ENCODE data around the gene FBXL5. TPM values are rescaled to one million over a fixed set of nuclear protein-coding genes. Genes with fewer than 3 reads are reported as not detected.
A peak's percentile ranks its signal among the peaks of the same experiment; 100 is the strongest.

The FBXL5 gene
- polyA plus RNA-seq, 2 donors: 37.5 to 39.9 TPM

GRCh38 chr4:15668566-15669435 is 13.6 kb upstream of the FBXL5 start:
- no peaks in the 10 kb centered on the region for H3K27me3 ChIP-seq (ENCODE audit: control insufficient read depth in 1 of 2, insufficient read depth in 2 of 2, low read length in 2 of 2)
- no peak overlapping the region for H3K27ac ChIP-seq (ENCODE audit: low read depth in 2 of 2, low read length in 1 of 2)
- H3K4me3 ChIP-seq (ENCODE audit: low read depth in 1 of 2, low read length in 2 of 2): no peak overlapping the region
- H3K4me1 ChIP-seq (ENCODE audit: control insufficient read depth in 2 of 2, insufficient read depth in 2 of 2, low read length in 1 of 2): no peaks in the 10 kb centered on the region
- H3K36me3 ChIP-seq (ENCODE audit: control insufficient read depth in 2 of 2, insufficient read depth in 2 of 2, low read length in 1 of 2): no peaks in the 10 kb centered on the region
- no peaks in the 10 kb centered on the region for H3K9me3 ChIP-seq (ENCODE audit: control insufficient read depth in 2 of 2, insufficient read depth in 1 of 2, low read depth in 1 of 2, low read length in 1 of 2)
- 92 to 93% methylated on average over 1 of the region's 1 CpG for WGBS, 2 donors

- H3K9me3 ChIP-seq (ENCODE audit: control insufficient read depth in 2 of 2, insufficient read depth in 1 of 2, low read depth in 1 of 2, low read length in 1 of 2): no peaks in the 10 kb centered on the region
- H3K36me3 ChIP-seq (ENCODE audit: control insufficient read depth in 2 of 2, insufficient read depth in 2 of 2, low read length in 1 of 2): no peaks in the 10 kb centered on the region
- H3K4me3 ChIP-seq (ENCODE audit: low read depth in 1 of 2, low read length in 2 of 2): no peak overlapping the region
- H3K27ac ChIP-seq (ENCODE audit: low read depth in 2 of 2, low read length in 1 of 2): no peak overlapping the region
- H3K4me1 ChIP-seq (ENCODE audit: control insufficient read depth in 2 of 2, insufficient read depth in 2 of 2, low read length in 1 of 2): no peaks in the 10 kb centered on the region
- 87 to 95% methylated on average over 4 of the region's 4 CpGs for WGBS, 2 donors
- H3K27me3 ChIP-seq (ENCODE audit: control insufficient read depth in 1 of 2, insufficient read depth in 2 of 2, low read length in 2 of 2): no peaks in the 10 kb centered on the region
Measured at GRCh38 chr4:15667006-15667405, 11.8 kb upstream of the FBXL5 start.

- H3K27ac ChIP-seq (ENCODE audit: low read depth in 2 of 2, low read length in 1 of 2): peak overlapping the region; percentile 66 to 81
- H3K27me3 ChIP-seq (ENCODE audit: control insufficient read depth in 1 of 2, insufficient read depth in 2 of 2, low read length in 2 of 2): no peaks in the 10 kb centered on the region
- no peak overlapping the region for H3K4me3 ChIP-seq (ENCODE audit: low read depth in 1 of 2, low read length in 2 of 2)
- H3K9me3 ChIP-seq (ENCODE audit: control insufficient read depth in 2 of 2, insufficient read depth in 1 of 2, low read depth in 1 of 2, low read length in 1 of 2): no peaks in the 10 kb centered on the region
- H3K4me1 ChIP-seq (ENCODE audit: control insufficient read depth in 2 of 2, insufficient read depth in 2 of 2, low read length in 1 of 2): no peaks in the 10 kb centered on the region
- 73 to 76% methylated on average over 3 of the region's 3 CpGs for WGBS, 2 donors
- no peaks in the 10 kb centered on the region for H3K36me3 ChIP-seq (ENCODE audit: control insufficient read depth in 2 of 2, insufficient read depth in 2 of 2, low read length in 1 of 2)
Measured at GRCh38 chr4:15665753-15666365, 10.7 kb upstream of the FBXL5 start.

- 86 to 93% methylated on average over 5 of the region's 5 CpGs for WGBS, 2 donors
Measured at GRCh38 chr4:15659768-15660570, 4.8 kb upstream of the FBXL5 start.

GRCh38 chr4:15658781-15659180 is 3.6 kb upstream of the FBXL5 start:
- no peaks in the 10 kb centered on the region for H3K27me3 ChIP-seq (ENCODE audit: control insufficient read depth in 1 of 2, insufficient read depth in 2 of 2, low read length in 2 of 2)
- H3K4me3 ChIP-seq (ENCODE audit: low read depth in 1 of 2, low read length in 2 of 2): no peak overlapping the region
- WGBS, 2 donors: 90 to 97% methylated on average over 2 of the region's 2 CpGs
- no peaks in the 10 kb centered on the region for H3K36me3 ChIP-seq (ENCODE audit: control insufficient read depth in 2 of 2, insufficient read depth in 2 of 2, low read length in 1 of 2)
- H3K9me3 ChIP-seq (ENCODE audit: control insufficient read depth in 2 of 2, insufficient read depth in 1 of 2, low read depth in 1 of 2, low read length in 1 of 2): no peaks in the 10 kb centered on the region
- H3K4me1 ChIP-seq (ENCODE audit: control insufficient read depth in 2 of 2, insufficient read depth in 2 of 2, low read length in 1 of 2): peaks cover 0 to 4% of the 10 kb centered on the region in 2 donors
- H3K27ac ChIP-seq (ENCODE audit: low read depth in 2 of 2, low read length in 1 of 2): no peak overlapping the region

More at GRCh38 chr4:15659768-15660570, 4.8 kb upstream of the FBXL5 start:
- H3K36me3 ChIP-seq (ENCODE audit: control insufficient read depth in 2 of 2, insufficient read depth in 2 of 2, low read length in 1 of 2): no peaks in the 10 kb centered on the region
- H3K27ac ChIP-seq (ENCODE audit: low read depth in 2 of 2, low read length in 1 of 2): peak overlapping the region; percentile 16 to 53
- H3K9me3 ChIP-seq (ENCODE audit: control insufficient read depth in 2 of 2, insufficient read depth in 1 of 2, low read depth in 1 of 2, low read length in 1 of 2): no peaks in the 10 kb centered on the region
- H3K4me1 ChIP-seq (ENCODE audit: control insufficient read depth in 2 of 2, insufficient read depth in 2 of 2, low read length in 1 of 2): peaks cover 0 to 4% of the 10 kb centered on the region in 2 donors
- no peaks in the 10 kb centered on the region for H3K27me3 ChIP-seq (ENCODE audit: control insufficient read depth in 1 of 2, insufficient read depth in 2 of 2, low read length in 2 of 2)
- no peak overlapping the region for H3K4me3 ChIP-seq (ENCODE audit: low read depth in 1 of 2, low read length in 2 of 2)

GRCh38 chr4:15658136-15658770 is 3.1 kb upstream of the FBXL5 start:
- Histone ChIP-seq H3K9me3 (ENCODE audit: control insufficient read depth in 2 of 2, insufficient read depth in 1 of 2, low read depth in 1 of 2, low read length in 1 of 2) (no peaks in the 10 kb centered on the region), H3K36me3 (ENCODE audit: control insufficient read depth in 2 of 2, insufficient read depth in 2 of 2, low read length in 1 of 2) (no peaks in the 10 kb centered on the region), H3K4me1 (ENCODE audit: control insufficient read depth in 2 of 2, insufficient read depth in 2 of 2, low read length in 1 of 2) (peaks cover 0 to 4% of the 10 kb centered on the region in 2 donors), H3K4me3 (ENCODE audit: low read depth in 1 of 2, low read length in 2 of 2) (no peak overlapping the region), H3K27ac (ENCODE audit: low read depth in 2 of 2, low read length in 1 of 2) (no peak overlapping the region), H3K27me3 (ENCODE audit: control insufficient read depth in 1 of 2, insufficient read depth in 2 of 2, low read length in 2 of 2) (no peaks in the 10 kb centered on the region)
- WGBS, 2 donors: 70 to 75% methylated on average over 4 of the region's 4 CpGs

- no peak overlapping the region for H3K27ac ChIP-seq (ENCODE audit: low read depth in 2 of 2, low read length in 1 of 2)
- H3K4me3 ChIP-seq (ENCODE audit: low read depth in 1 of 2, low read length in 2 of 2): no peak overlapping the region
- no peaks in the 10 kb centered on the region for H3K36me3 ChIP-seq (ENCODE audit: control insufficient read depth in 2 of 2, insufficient read depth in 2 of 2, low read length in 1 of 2)
- no peaks in the 10 kb centered on the region for H3K9me3 ChIP-seq (ENCODE audit: control insufficient read depth in 2 of 2, insufficient read depth in 1 of 2, low read depth in 1 of 2, low read length in 1 of 2)
- no peaks in the 10 kb centered on the region for H3K27me3 ChIP-seq (ENCODE audit: control insufficient read depth in 1 of 2, insufficient read depth in 2 of 2, low read length in 2 of 2)
- peaks cover 0 to 4% of the 10 kb centered on the region in 2 donors for H3K4me1 ChIP-seq (ENCODE audit: control insufficient read depth in 2 of 2, insufficient read depth in 2 of 2, low read length in 1 of 2)
Measured at GRCh38 chr4:15657366-15657765, 2.2 kb upstream of the FBXL5 start.

- Histone ChIP-seq H3K27me3 (ENCODE audit: control insufficient read depth in 1 of 2, insufficient read depth in 2 of 2, low read length in 2 of 2) (no peaks in the 10 kb centered on the region), H3K4me1 (ENCODE audit: control insufficient read depth in 2 of 2, insufficient read depth in 2 of 2, low read length in 1 of 2) (peaks cover 0 to 4% of the 10 kb centered on the region in 2 donors), H3K9me3 (ENCODE audit: control insufficient read depth in 2 of 2, insufficient read depth in 1 of 2, low read depth in 1 of 2, low read length in 1 of 2) (no peaks in the 10 kb centered on the region), H3K36me3 (ENCODE audit: control insufficient read depth in 2 of 2, insufficient read depth in 2 of 2, low read length in 1 of 2) (no peaks in the 10 kb centered on the region), H3K27ac (ENCODE audit: low read depth in 2 of 2, low read length in 1 of 2) (peak overlapping the region; percentile 94 to 98), H3K4me3 (ENCODE audit: low read depth in 1 of 2, low read length in 2 of 2) (peak overlapping the region; percentile 60 to 75)
- WGBS, 2 donors: 58 to 68% methylated on average over 12 of the region's 12 CpGs
Measured at GRCh38 chr4:15656038-15656470, 897 bp upstream of the FBXL5 start.

GRCh38 chr4:15654593-15655222 is 449 bp downstream of the FBXL5 start:
- WGBS, 2 donors: 0 to 1% methylated on average over 40 to 66 of the region's 66 CpGs
- H3K4me3 ChIP-seq (ENCODE audit: low read depth in 1 of 2, low read length in 2 of 2): peak overlapping the region; percentile 75 to 99
- H3K36me3 ChIP-seq (ENCODE audit: control insufficient read depth in 2 of 2, insufficient read depth in 2 of 2, low read length in 1 of 2): no peaks in the 10 kb centered on the region
- no peaks in the 10 kb centered on the region for H3K9me3 ChIP-seq (ENCODE audit: control insufficient read depth in 2 of 2, insufficient read depth in 1 of 2, low read depth in 1 of 2, low read length in 1 of 2)
- H3K27me3 ChIP-seq (ENCODE audit: control insufficient read depth in 1 of 2, insufficient read depth in 2 of 2, low read length in 2 of 2): no peaks in the 10 kb centered on the region
- peak overlapping the region; percentile 99 to 100 for H3K27ac ChIP-seq (ENCODE audit: low read depth in 2 of 2, low read length in 1 of 2)
- H3K4me1 ChIP-seq (ENCODE audit: control insufficient read depth in 2 of 2, insufficient read depth in 2 of 2, low read length in 1 of 2): peaks cover 0 to 4% of the 10 kb centered on the region in 2 donors

Measured in esophagus (tissue), 2 donors.